ENCODE measurements around the gene ZNF354B. TPM values are rescaled to one million over a fixed set of nuclear protein-coding genes. Genes with fewer than 3 reads are reported as not detected.

Gene ZNF354B
- total and polyA plus RNA-seq, 2 of the 8 experiments (the other 6 are each of a cell fraction or from before 2014, with no cell fraction given) = 5.0 to 10.8 TPM

GRCh38 chr5:178931846-178932760 lies 72.3 kb downstream of the ZNF354B start:
- no peak overlapping the region for H3K4me3 ChIP-seq (ENCODE audit: extremely low read depth in 1 of 4, insufficient read depth in 2 of 4, low read depth in 3 of 4, low read length in 4 of 4)

More at GRCh38 chr5:178931846-178932760, 72.3 kb downstream of the ZNF354B start:
- no peak overlapping the region for H3K14ac ChIP-seq (ENCODE audit: insufficient read length)
- no peak overlapping the region for H2BK12ac ChIP-seq (ENCODE audit: low read depth, low read length)
- no peak overlapping the region for H2AFZ ChIP-seq (ENCODE audit: low read length)
- DNase-seq (ENCODE audit: low read depth in 1 of 2, low spot score in 2 of 2) (no peak), FAIRE-seq (no peak)
- no peaks in the 10 kb centered on the region for H3K4me1 ChIP-seq (replicated peaks in 1 of 4; ENCODE audit: control insufficient read depth in 3 of 4, insufficient read depth in 4 of 4, low read length in 3 of 4)
- no peak overlapping the region for H2BK20ac ChIP-seq (ENCODE audit: low read length)
- no peak overlapping the region for H3K9ac ChIP-seq (replicated peaks in 1 of 4; ENCODE audit: extremely low read depth in 1 of 4, low read depth in 3 of 4, low read length in 3 of 4)
- WGBS, 2 experiments (ENCODE audit: extremely low coverage in 1 of 2, insufficient coverage in 1 of 2, insufficient read length in 1 of 2, insufficient replicate concordance in 2 of 2, low coverage in 1 of 2, low lambda C conversion rate in 2 of 2, missing lambda C conversion rate in 1 of 2) = 90% methylated on average over 11 of the region's 11 CpGs; no CpG with 5 or more reads in 1 of the 2 experiments
- no peak overlapping the region for H2BK15ac ChIP-seq (ENCODE audit: low read length)
- no peak overlapping the region for H4K91ac ChIP-seq (replicated peaks; ENCODE audit: insufficient read length, low read length)
- no peak overlapping the region for H3K4me2 ChIP-seq (ENCODE audit: insufficient read depth in 1 of 2, low read depth in 2 of 2, low read length in 2 of 2)
- H4K5ac ChIP-seq (ENCODE audit: insufficient read length, low read depth, low read length) = no peak overlapping the region
- no peaks in the 10 kb centered on the region for H3K79me1 ChIP-seq (ENCODE audit: low read depth, low read length)
- H3K9me3 ChIP-seq (ENCODE audit: insufficient read depth in 2 of 2, low read depth in 1 of 2, low read length in 1 of 2) = peaks cover 91 to 93% of the 10 kb centered on the region in 2 experiments
- no peaks in the 10 kb centered on the region for H4K20me1 ChIP-seq (replicated peaks in 1 of 2; ENCODE audit: control insufficient read depth in 1 of 2, insufficient read depth in 2 of 2, low read length in 2 of 2)
- H3K18ac ChIP-seq (ENCODE audit: extremely low read depth, low read length) = no peak overlapping the region
- no peak overlapping the region for H2BK5ac ChIP-seq (ENCODE audit: low read depth, low read length)
- H2AK5ac ChIP-seq (ENCODE audit: low read depth, low read length) = no peak overlapping the region
- POLR2A ChIA-PET (ENCODE audit: partially characterized antibody) = no interaction called here
- no peaks in the 10 kb centered on the region for H3K27me3 ChIP-seq (replicated peaks in 1 of 4; ENCODE audit: control insufficient read depth in 3 of 4, extremely low read depth in 1 of 4, insufficient read depth in 3 of 4, low read length in 3 of 4)
- no peak overlapping the region for H2BK120ac ChIP-seq (replicated peaks; ENCODE audit: low read depth, low read length)
- no peaks in the 10 kb centered on the region; a peak in 1 of 8 replicates for H3K36me3 ChIP-seq (ENCODE audit: control insufficient read depth in 2 of 4, insufficient read depth in 4 of 4, low read length in 3 of 4)
- CTCF ChIA-PET (ENCODE audit: partially characterized antibody) = interaction anchor here (1.0 kb wide), 1 partner anchor 29 kb away, joined by 3 read pairs; no protein-coding TSS in a partner anchor
- no peak overlapping the region; the same call in 1 of the 2 replicates for H4K8ac ChIP-seq (ENCODE audit: extremely low read depth, insufficient read depth, low read length)
- H3K56ac ChIP-seq (replicated peaks; ENCODE audit: insufficient read length, low read depth, low read length) = no peak overlapping the region
- no peaks in the 10 kb centered on the region for H3K23me2 ChIP-seq (ENCODE audit: low read depth, low read length)
- H3K27ac ChIP-seq (ENCODE audit: low read depth, low read length) = no peak overlapping the region
- TF ChIP-seq ZNF274 (IDR thresholded peaks at IDR 0.05; ENCODE audit: borderline replicate concordance, extremely low read depth, low read length) (peak; percentile 95), JUND (IDR thresholded peaks at IDR 0.05; ENCODE audit: low read length) (no peak)
- H3K79me2 ChIP-seq (ENCODE audit: control insufficient read depth in 1 of 2, insufficient read depth in 2 of 2, low read length in 2 of 2) = no peaks in the 10 kb centered on the region
- no peak overlapping the region for H3K4ac ChIP-seq (replicated peaks; ENCODE audit: insufficient read length, low read depth, low read length)
- H3K23ac ChIP-seq (ENCODE audit: insufficient read length) = no peak overlapping the region

Measured in H1 (cell line).